ENCODE results near the gene SUSD1.
A peak's percentile ranks its signal among the peaks of the same experiment; 100 is the strongest.
"Not testable (repeated sequence)": the region's sequence is repeated elsewhere in the genome, so short reads cannot be mapped to it uniquely, and the experiment has no call there.

Gene SUSD1

GRCh38 chr9:112173489-112174221, 1.4 kb downstream of the SUSD1 start:
- no peak for DNase-seq

GRCh38 chr9:112170968-112171367, 4.1 kb downstream of the SUSD1 start:
- DNase-seq: no peak

GRCh38 chr9:112170235-112170634, 4.9 kb downstream of the SUSD1 start:
- no peak for DNase-seq

- DNase-seq: no peak
Measured at GRCh38 chr9:112169368-112169767, 5.7 kb downstream of the SUSD1 start.

GRCh38 chr9:112168197-112168596, 6.9 kb downstream of the SUSD1 start:
- DNase-seq: no peak

GRCh38 chr9:112166176-112167140, 8.6 kb downstream of the SUSD1 start:
- peak; percentile 33 for DNase-seq

- DNase-seq: no peak
Measured at GRCh38 chr9:112162621-112163413, 12.3 kb downstream of the SUSD1 start.

GRCh38 chr9:112159781-112160180, 15.3 kb downstream of the SUSD1 start:
- DNase-seq: no peak

GRCh38 chr9:112158656-112159367, 16.3 kb downstream of the SUSD1 start:
- no peak for DNase-seq

GRCh38 chr9:112157961-112158360, 17.1 kb downstream of the SUSD1 start:
- DNase-seq: no peak

- no peak for DNase-seq
Measured at GRCh38 chr9:112157087-112157486, 18.0 kb downstream of the SUSD1 start.

- no peak for DNase-seq
Measured at GRCh38 chr9:112149211-112149610, 25.9 kb downstream of the SUSD1 start.

- DNase-seq: no peak
Measured at GRCh38 chr9:112145886-112146285, 29.2 kb downstream of the SUSD1 start.

- no peak for DNase-seq
Measured at GRCh38 chr9:112144807-112145206, 30.3 kb downstream of the SUSD1 start.

- no peak for DNase-seq
Measured at GRCh38 chr9:112142420-112142819, 32.7 kb downstream of the SUSD1 start.

- no peak for DNase-seq
Measured at GRCh38 chr9:112140936-112141335, 34.2 kb downstream of the SUSD1 start.

GRCh38 chr9:112137066-112137465, 38.0 kb downstream of the SUSD1 start:
- DNase-seq: no peak

- no peak for DNase-seq
Measured at GRCh38 chr9:112135706-112136105, 39.4 kb downstream of the SUSD1 start.

GRCh38 chr9:112133806-112134205, 41.3 kb downstream of the SUSD1 start:
- DNase-seq: not testable (repeated sequence)

GRCh38 chr9:112132356-112132755, 42.7 kb downstream of the SUSD1 start:
- DNase-seq: no peak

GRCh38 chr9:112130997-112131396, 44.1 kb downstream of the SUSD1 start:
- DNase-seq: no peak

- DNase-seq: no peak
Measured at GRCh38 chr9:112130347-112130746, 44.8 kb downstream of the SUSD1 start.

Data from left hindlimb (tissue), 1 donor.